CD4-positive, CD25-positive, alpha-beta regulatory T cell (primary cell): Measurements from ENCODE around the gene DUSP14. TPM values are rescaled to one million over a fixed set of nuclear protein-coding genes. Genes with fewer than 3 reads are reported as not detected.

Experiments
- ATAC-seq, 2 donors: fragments of 150-1000 bp; cut with Tn5 transposase; one replicate each; pipeline ENCODE4 v1.10.0; 2021; ENCODE audit warnings: low read depth in 2 of 2, moderate number of reproducible peaks in 2 of 2, moderate library complexity in 1 of 2
- DNase-seq, 3 donors: peaks; one replicate each; pipeline versions ENCODE4 v3.0.0 to v3.0.0-alpha.2; 2012 to 2022; ENCODE audit warnings: mixed read lengths in 1 of 3
- H3K27ac ChIP-seq: one replicate; pipeline ENCODE4 v1.7.0; 2013; ENCODE audit warnings: mild to moderate bottlenecking, low read length; ENCODE audit not compliant: insufficient read depth, poor library complexity, severe bottlenecking
- H3K27me3 ChIP-seq: one replicate; pipeline ENCODE4 v1.7.0; 2013; ENCODE audit warnings: low read length; ENCODE audit not compliant: control insufficient read depth, insufficient read depth
- H3K36me3 ChIP-seq: one replicate; pipeline ENCODE4 v1.7.0; 2013; ENCODE audit warnings: mild to moderate bottlenecking, low read length, moderate library complexity; ENCODE audit not compliant: control insufficient read depth, insufficient read depth
- H3K4me1 ChIP-seq: 2 replicates; pipeline ENCODE4 v1.7.0; 2013; ENCODE audit warnings: mild to moderate bottlenecking, low read length; ENCODE audit not compliant: insufficient read depth, control insufficient read depth, poor library complexity, severe bottlenecking
- H3K4me3 ChIP-seq: one replicate; pipeline ENCODE4 v1.7.0; 2013; ENCODE audit warnings: low read depth, mild to moderate bottlenecking, low read length, moderate library complexity
- H3K9me3 ChIP-seq, 2 experiments: 1 replicate in 1 of 2; 2 replicates in 1 of 2; pipeline ENCODE4 v1.7.0; 2013; ENCODE audit warnings: low read length in 2 of 2, mild to moderate bottlenecking in 1 of 2, moderate library complexity in 1 of 2; ENCODE audit not compliant: control insufficient read depth in 2 of 2
- H3K27ac Mint-ChIP-seq, 3 donors: one replicate each; pipeline ENCODE4 v1.8.0; 2020 to 2022; ENCODE audit warnings: mild to moderate bottlenecking in 3 of 3, mixed read lengths in 3 of 3, moderate library complexity in 2 of 3
- H3K27me3 Mint-ChIP-seq: one replicate; pipeline ENCODE4 v1.8.0; 2022; ENCODE audit warnings: mild to moderate bottlenecking, mixed read lengths
- H3K36me3 Mint-ChIP-seq: one replicate; pipeline ENCODE4 v1.8.0; 2020; ENCODE audit warnings: mixed read lengths
- H3K4me1 Mint-ChIP-seq, 4 donors: one replicate each; pipeline ENCODE4 v1.8.0; 2020 to 2022; ENCODE audit warnings: mixed read lengths in 4 of 4, mild to moderate bottlenecking in 1 of 4
- H3K4me3 Mint-ChIP-seq, 4 donors: one replicate each; pipeline ENCODE4 v1.8.0; 2020 to 2022; ENCODE audit warnings: mild to moderate bottlenecking in 4 of 4, mixed read lengths in 4 of 4, moderate library complexity in 3 of 4
- H3K9me3 Mint-ChIP-seq, 7 donors: one replicate each; pipeline ENCODE4 v1.8.0; 2020 to 2022; ENCODE audit warnings: mixed read lengths in 7 of 7, mild to moderate bottlenecking in 3 of 7, moderate library complexity in 2 of 7
- polyA plus RNA-seq, 4 donors: library from polyadenylated mRNA; unstranded; fragments of 300-500 nt; fragmentation: Illumina TruSeq; gene quantifications; one replicate each; pipeline ENCODE4 v1.2.3, GENCODE V29; 2021
- total RNA-seq: library from RNA; stranded (reverse); gene quantifications from one replicate; pipeline ENCODE4 v1.2.3, GENCODE V29; 2022

Gene DUSP14
- total and polyA plus RNA-seq, 5 donors from 2014 or later: 2.4 to 9.4 (median 6.7) TPM

DNA sequence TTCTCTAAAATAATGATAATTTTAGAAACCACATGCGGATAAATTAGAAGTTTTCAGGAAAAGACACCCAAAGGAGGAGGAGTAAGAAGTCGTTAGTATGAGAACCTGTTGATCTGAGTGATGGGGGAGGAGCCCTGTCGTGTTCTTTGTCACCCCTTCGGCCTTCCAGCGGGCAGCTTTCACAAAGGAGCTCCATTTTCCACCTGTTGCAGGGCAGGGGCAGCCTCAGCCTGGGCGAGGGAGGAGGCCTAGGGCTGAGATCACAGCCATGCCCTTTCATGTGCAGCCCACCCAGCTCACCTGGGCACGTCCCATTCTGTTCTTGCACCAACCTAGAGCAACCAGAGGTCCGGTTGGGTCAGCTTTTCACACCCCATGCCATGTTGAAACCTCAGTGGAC, 5.3 kb downstream of the DUSP14 start:
- ATAC-seq: no peak

DNA sequence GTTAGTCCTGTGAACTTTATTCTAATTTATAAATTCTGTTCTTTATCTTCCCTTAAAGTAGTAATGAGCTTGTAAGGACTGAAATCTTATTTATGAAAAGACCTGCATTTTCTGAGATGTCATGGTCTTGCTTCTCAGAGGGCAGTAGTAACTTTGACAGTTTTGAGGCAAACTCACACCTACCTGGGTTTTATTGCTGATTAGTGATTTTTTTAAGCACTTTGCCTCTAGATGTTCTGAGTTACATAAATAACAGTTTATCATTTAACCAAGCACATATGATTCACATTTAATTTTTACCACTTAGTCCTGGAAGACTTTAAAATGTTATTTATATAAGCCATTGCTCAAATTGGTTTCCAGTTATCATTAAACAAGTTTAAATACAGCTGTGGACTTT, 10.7 kb downstream of the DUSP14 start:
- ATAC-seq (no peak), DNase-seq (no peak)
- Histone ChIP-seq H3K27ac (no peak overlapping the region), H3K9me3 (no peaks in the 10 kb centered on the region), H3K4me1 (no peaks in the 10 kb centered on the region), H3K36me3 (no peaks in the 10 kb centered on the region), H3K27me3 (no peaks in the 10 kb centered on the region), H3K4me3 (no peak overlapping the region)
- H3K4me3 Mint-ChIP-seq: no peak overlapping the region
- H3K27me3 Mint-ChIP-seq: no peaks in the 10 kb centered on the region
- H3K36me3 Mint-ChIP-seq: no peaks in the 10 kb centered on the region
- H3K9me3 Mint-ChIP-seq: no peaks in the 10 kb centered on the region
- H3K27ac Mint-ChIP-seq: no peak overlapping the region
- H3K4me1 Mint-ChIP-seq: peaks cover 0 to 2% (median 0%) of the 10 kb centered on the region in 4 donors

More for the DNA sequence above, 5.3 kb downstream of the DUSP14 start:
- Mint-ChIP-seq H3K9me3 (no peaks in the 10 kb centered on the region), H3K4me3 (peak overlapping the region in 1 of 4 donors; percentile 19), H3K4me1 (peaks cover 7 to 23% (median 12%) of the 10 kb centered on the region in 4 donors), H3K36me3 (no peaks in the 10 kb centered on the region), H3K27me3 (peaks cover 5% of the 10 kb centered on the region), H3K27ac (no peak overlapping the region)
- Histone ChIP-seq H3K4me3 (no peak overlapping the region), H3K27me3 (no peaks in the 10 kb centered on the region), H3K4me1 (peaks cover 11% of the 10 kb centered on the region), H3K9me3 (no peaks in the 10 kb centered on the region), H3K27ac (no peak overlapping the region), H3K36me3 (no peaks in the 10 kb centered on the region)
- DNase-seq: no peak

DNA sequence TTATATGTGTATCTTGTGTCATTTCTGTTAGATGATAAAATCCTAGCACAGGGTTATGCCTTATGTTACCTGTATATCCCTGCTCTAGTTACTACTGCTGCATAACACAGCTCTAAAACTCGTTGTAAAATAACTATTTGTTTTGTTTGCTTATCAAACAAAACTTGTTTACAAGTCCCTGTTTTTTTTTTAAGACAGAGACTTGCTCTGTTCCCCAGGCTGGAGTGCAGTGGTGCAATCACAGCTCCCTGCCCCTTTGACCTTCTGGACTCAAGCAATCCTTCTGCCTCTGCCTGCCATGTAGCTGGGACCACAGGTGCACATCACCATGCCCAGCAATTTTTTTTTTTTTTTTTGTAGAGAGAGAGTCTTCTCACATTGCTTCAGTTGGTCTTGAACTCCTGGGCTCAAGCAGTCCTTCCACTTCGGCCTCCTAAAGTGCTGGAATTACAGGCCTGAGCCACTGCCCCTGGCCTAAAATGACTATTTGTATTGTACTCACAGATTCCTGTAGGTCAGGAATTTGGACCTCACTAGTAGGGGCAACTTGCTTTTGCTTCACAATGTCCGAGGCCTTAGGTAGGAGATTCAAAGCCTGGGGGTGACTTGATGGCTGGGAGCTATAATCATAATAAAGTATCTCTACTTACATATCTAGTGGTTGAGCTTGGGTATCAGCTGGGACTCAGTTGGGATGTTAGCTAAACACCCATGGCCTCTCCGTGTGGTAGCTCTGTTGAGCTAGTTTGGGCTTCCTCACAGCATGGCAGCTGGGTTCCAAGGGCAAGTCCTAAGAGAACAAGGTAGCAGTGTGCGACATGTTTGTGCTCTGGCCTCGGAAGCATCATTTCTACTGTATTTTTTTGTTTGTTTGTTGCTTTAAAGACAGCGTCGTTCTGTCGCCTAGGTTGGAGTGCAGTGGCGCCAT, 12.6 kb downstream of the DUSP14 start:
- no peaks in the 10 kb centered on the region for H3K9me3 Mint-ChIP-seq
- Histone ChIP-seq H3K4me1 (no peaks in the 10 kb centered on the region), H3K4me3 (no peak overlapping the region), H3K36me3 (no peaks in the 10 kb centered on the region), H3K9me3 (no peaks in the 10 kb centered on the region), H3K27ac (no peak overlapping the region), H3K27me3 (no peaks in the 10 kb centered on the region)
- ATAC-seq (no peak), DNase-seq (no peak)
- H3K4me3 Mint-ChIP-seq: no peak overlapping the region
- H3K27ac Mint-ChIP-seq: no peak overlapping the region
- H3K4me1 Mint-ChIP-seq: peaks cover 0 to 2% (median 0%) of the 10 kb centered on the region in 4 donors
- H3K27me3 Mint-ChIP-seq: no peaks in the 10 kb centered on the region
- no peaks in the 10 kb centered on the region for H3K36me3 Mint-ChIP-seq

- no peaks in the 10 kb centered on the region for H3K36me3 Mint-ChIP-seq
- Histone ChIP-seq H3K4me1 (no peaks in the 10 kb centered on the region), H3K27me3 (no peaks in the 10 kb centered on the region), H3K4me3 (no peak overlapping the region), H3K9me3 (no peaks in the 10 kb centered on the region), H3K27ac (no peak overlapping the region), H3K36me3 (no peaks in the 10 kb centered on the region)
- H3K27ac Mint-ChIP-seq: peak overlapping the region in 1 of 3 donors; percentile 69
- no peaks in the 10 kb centered on the region for H3K27me3 Mint-ChIP-seq
- H3K4me1 Mint-ChIP-seq: peaks cover 0 to 2% (median 0%) of the 10 kb centered on the region in 4 donors
- no peaks in the 10 kb centered on the region for H3K9me3 Mint-ChIP-seq
- DNase-seq (no peak), ATAC-seq (no peak)
- H3K4me3 Mint-ChIP-seq: no peak overlapping the region
Observed at GRCh38 chr17:37503148-37503547, 13.5 kb downstream of the DUSP14 start.

GRCh38 chr17:37505333-37505732, 15.6 kb downstream of the DUSP14 start:
- DNase-seq (no peak), ATAC-seq (no peak)
- Histone ChIP-seq H3K36me3 (no peaks in the 10 kb centered on the region), H3K4me1 (peaks cover under 1% of the 10 kb centered on the region), H3K27me3 (no peaks in the 10 kb centered on the region), H3K4me3 (no peak overlapping the region), H3K27ac (no peak overlapping the region), H3K9me3 (no peaks in the 10 kb centered on the region)
- Mint-ChIP-seq H3K27me3 (no peaks in the 10 kb centered on the region), H3K36me3 (no peaks in the 10 kb centered on the region), H3K9me3 (no peaks in the 10 kb centered on the region), H3K4me1 (peaks cover 0 to 8% (median under 1%) of the 10 kb centered on the region in 4 donors), H3K4me3 (no peak overlapping the region), H3K27ac (no peak overlapping the region)

DNA sequence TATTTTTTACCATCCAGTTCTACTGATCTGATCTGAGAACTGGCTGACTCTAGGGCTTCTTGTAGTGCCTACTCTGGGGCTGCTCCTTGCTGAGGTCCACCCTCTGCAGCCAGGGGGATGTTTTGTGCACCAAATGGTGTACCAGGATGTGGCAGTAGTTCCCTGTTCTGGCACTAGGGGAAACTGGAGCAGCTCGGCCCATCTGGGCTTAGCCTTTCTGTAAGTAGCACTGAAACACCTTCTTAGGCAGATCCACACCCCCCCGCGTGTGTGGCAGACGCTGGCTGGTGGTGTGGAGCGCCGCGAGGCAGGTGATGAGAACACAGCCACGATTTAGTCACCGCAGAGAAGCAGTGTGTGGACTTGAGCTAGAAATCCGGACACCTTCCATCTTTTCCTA, 17.0 kb downstream of the DUSP14 start:
- H3K4me1 ChIP-seq: peaks cover 4% of the 10 kb centered on the region
- H3K36me3 ChIP-seq: no peaks in the 10 kb centered on the region
- no peak overlapping the region for H3K4me3 ChIP-seq
- Mint-ChIP-seq H3K4me3 (no peak overlapping the region), H3K27me3 (no peaks in the 10 kb centered on the region), H3K4me1 (peaks cover 0 to 13% (median 6%) of the 10 kb centered on the region in 4 donors), H3K36me3 (no peaks in the 10 kb centered on the region), H3K9me3 (no peaks in the 10 kb centered on the region), H3K27ac (peak overlapping the region in 1 of 3 donors; percentile 25)
- no peaks in the 10 kb centered on the region for H3K27me3 ChIP-seq
- H3K9me3 ChIP-seq: no peaks in the 10 kb centered on the region
- peak in 1 of 3 donors; percentile 54 for DNase-seq
- H3K27ac ChIP-seq: no peak overlapping the region
- ATAC-seq: peak in 1 of 2 donors; percentile 34

DNA sequence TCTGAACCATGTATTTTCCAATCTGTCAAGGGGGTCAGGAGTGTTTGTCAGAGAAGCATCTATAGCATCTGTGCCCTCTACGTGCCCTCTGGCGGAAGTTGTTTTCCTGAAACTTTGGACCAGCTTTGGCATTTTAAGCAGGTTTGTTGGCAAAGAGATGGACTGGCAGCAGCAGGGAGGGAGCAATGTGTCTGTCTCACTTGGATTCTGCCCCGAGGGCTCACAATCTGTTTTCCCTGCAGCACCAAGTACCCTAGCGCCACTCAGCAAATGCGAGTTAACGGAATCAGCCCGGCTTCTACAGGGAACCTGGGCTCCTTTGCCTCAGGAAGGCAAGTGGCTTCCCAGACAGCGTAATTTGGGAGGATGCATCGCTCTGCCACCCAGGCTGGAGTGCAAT, 17.4 kb downstream of the DUSP14 start:
- Mint-ChIP-seq H3K27ac (no peak overlapping the region), H3K27me3 (no peaks in the 10 kb centered on the region)

More for the DNA sequence above, 17.4 kb downstream of the DUSP14 start:
- Histone ChIP-seq H3K4me1 (peaks cover 4% of the 10 kb centered on the region), H3K27me3 (no peaks in the 10 kb centered on the region), H3K9me3 (no peaks in the 10 kb centered on the region), H3K36me3 (peaks cover 2% of the 10 kb centered on the region), H3K27ac (no peak overlapping the region), H3K4me3 (no peak overlapping the region)
- Mint-ChIP-seq H3K9me3 (no peaks in the 10 kb centered on the region), H3K36me3 (no peaks in the 10 kb centered on the region), H3K4me3 (no peak overlapping the region), H3K4me1 (peaks cover 0 to 13% (median 6%) of the 10 kb centered on the region in 4 donors)
- ATAC-seq (no peak), DNase-seq (no peak)
